Measurements from ENCODE around the gene ITGB8.

GRCh38 chr7:20283385-20283784, 47.3 kb upstream of the ITGB8 start:
- TF ChIP-seq CTCF (IDR thresholded peaks at IDR 0.05) (no peak), ZFX (IDR thresholded peaks at IDR 0.05; ENCODE audit: borderline replicate concordance) (no peak)

All from 22Rv1 (cell line).